WTC11 (cell line): ENCODE measurements around the gene FCRL6.

Experiments
- ATF2 ChIP-seq: sonication (generic); formaldehyde crosslinking; IDR thresholded peaks from 2 replicates; pipeline ENCODE4 v1.8.1; 2022; ENCODE audit warnings: low read depth, missing genetic modification reagents, borderline replicate concordance
- ATF6 ChIP-seq: sonication (generic); formaldehyde crosslinking; IDR thresholded peaks from 2 replicates; pipeline ENCODE4 v1.8.1; 2023; ENCODE audit warnings: mild to moderate bottlenecking, missing genetic modification reagents
- CBFB ChIP-seq: sonication (generic); formaldehyde crosslinking; IDR thresholded peaks from 2 replicates; pipeline ENCODE4 v1.8.1; 2022; ENCODE audit warnings: mild to moderate bottlenecking, low read depth, missing genetic modification reagents
- CREB1 ChIP-seq: sonication (generic); formaldehyde crosslinking; IDR thresholded peaks from 2 replicates; pipeline ENCODE4 v1.8.0; 2023; ENCODE audit warnings: mild to moderate bottlenecking, missing genetic modification reagents
- CTCF ChIP-seq: fragments of 200-600 bp; IDR thresholded peaks from 2 replicates; pipeline ENCODE4 v1.8.0; 2022; ENCODE audit warnings: antibody characterized with exemption
- MAX ChIP-seq: sonication (generic); formaldehyde crosslinking; IDR thresholded peaks from 2 replicates; pipeline ENCODE4 v1.8.0; 2022; ENCODE audit warnings: mild to moderate bottlenecking, missing genetic modification reagents
- TCF7 ChIP-seq: sonication (generic); formaldehyde crosslinking; IDR thresholded peaks from 2 replicates; pipeline ENCODE4 v1.8.0; 2022; ENCODE audit warnings: mild to moderate bottlenecking, low read depth, missing genetic modification reagents, moderate library complexity
- TEAD4 ChIP-seq: sonication (generic); formaldehyde crosslinking; IDR thresholded peaks from 2 replicates; pipeline ENCODE4 v1.8.0; 2022; ENCODE audit warnings: mild to moderate bottlenecking, missing genetic modification reagents
- ZNF423 ChIP-seq: fragments of 250-450 bp; sonication (Bioruptor Pico); IDR thresholded peaks from 2 replicates; pipeline ENCODE4 v2.1.2; 2022; ENCODE audit warnings: mild to moderate bottlenecking, moderate library complexity

- TF ChIP-seq ATF2 (CRISPR knock-in tag) (no peak), MAX (CRISPR knock-in tag) (no peak), ATF6 (no peak), TCF7 (CRISPR knock-in tag) (no peak), ZNF423 (CRISPR knock-in tag) (no peak), CBFB (CRISPR knock-in tag) (no peak), CTCF (no peak), TEAD4 (CRISPR knock-in tag) (no peak), CREB1 (CRISPR knock-in tag) (no peak)
Observed at GRCh38 chr1:159823406-159823805, 21.2 kb downstream of the FCRL6 start.
